Measurements from ENCODE around the gene SMURF1.
"Not testable (repeated sequence)": the region's sequence is repeated elsewhere in the genome, so short reads cannot be mapped to it uniquely, and the experiment has no call there.

Gene SMURF1

DNA sequence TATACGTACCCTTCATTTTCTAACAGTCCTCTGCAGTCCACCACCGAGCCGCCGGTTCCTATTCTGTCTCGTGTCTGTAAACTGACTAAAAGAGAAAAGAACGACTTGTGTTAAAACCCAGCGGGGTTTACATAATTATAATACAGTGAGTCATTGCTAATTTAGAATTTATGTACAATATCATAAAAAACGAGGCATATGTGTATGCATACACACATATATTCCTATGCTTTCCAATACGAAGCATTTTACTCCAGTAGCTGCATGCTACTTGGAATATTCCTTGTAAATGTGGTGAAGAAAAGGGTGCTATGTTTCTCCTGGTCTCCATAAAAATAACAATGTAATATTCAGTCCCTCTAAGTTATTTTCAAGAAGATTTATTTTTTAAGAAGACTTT lies 89.1 kb downstream of the SMURF1 start:
- no peak for DNase-seq (ENCODE audit: low read depth in 2 of 2)

DNA sequence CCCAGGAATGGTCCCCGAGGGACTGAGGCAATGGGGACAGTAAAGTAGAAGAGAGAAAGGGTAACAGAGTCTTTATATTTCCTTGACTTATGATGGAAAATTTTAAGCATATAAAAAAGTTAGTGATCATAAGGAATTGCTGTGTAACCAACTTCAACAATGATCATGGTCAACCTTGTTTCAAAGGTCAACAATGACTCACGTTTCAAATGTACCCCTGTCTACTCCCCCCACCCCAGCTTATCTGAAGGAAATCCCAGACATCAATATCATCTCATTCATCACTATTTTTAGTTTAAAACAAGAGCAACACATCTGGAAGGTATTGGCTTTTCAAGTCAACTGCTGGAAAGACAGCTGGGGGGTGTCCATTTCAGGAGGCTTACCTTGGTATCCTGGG lies 92.9 kb downstream of the SMURF1 start:
- DNase-seq (ENCODE audit: low read depth in 2 of 2), result no peak

- DNase-seq (ENCODE audit: low read depth in 2 of 2), result no peak
These were observed 96.3 kb downstream of the SMURF1 start for GRCh38 chr7:99047526-99048077.

GRCh38 chr7:99046722-99047121 lies 97.2 kb downstream of the SMURF1 start:
- no peak for DNase-seq (ENCODE audit: low read depth in 2 of 2)

DNA sequence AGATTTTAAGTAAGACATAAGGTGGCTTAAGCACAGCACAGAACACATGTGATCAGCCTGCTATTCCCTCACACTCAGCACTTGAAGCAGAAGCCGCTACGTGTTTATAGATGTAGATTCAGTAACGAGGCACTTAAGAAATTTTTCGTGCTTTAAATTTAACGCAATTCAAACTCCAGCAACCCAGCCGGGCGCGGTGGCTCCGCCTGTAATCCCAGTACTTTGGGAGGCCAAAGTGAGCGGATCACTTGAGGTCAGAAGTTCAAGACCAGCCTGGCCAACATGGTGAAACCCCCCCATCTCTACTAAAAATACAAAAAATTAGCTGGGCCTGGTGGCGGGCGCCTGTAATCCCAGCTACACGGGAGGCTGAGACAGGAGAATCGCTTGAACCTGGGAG lies 97.6 kb downstream of the SMURF1 start:
- DNase-seq (ENCODE audit: low read depth in 2 of 2), result not testable (repeated sequence)

GRCh38 chr7:99044858-99045257 lies 99.0 kb downstream of the SMURF1 start:
- DNase-seq (ENCODE audit: low read depth in 2 of 2), result not testable (repeated sequence)

DNA sequence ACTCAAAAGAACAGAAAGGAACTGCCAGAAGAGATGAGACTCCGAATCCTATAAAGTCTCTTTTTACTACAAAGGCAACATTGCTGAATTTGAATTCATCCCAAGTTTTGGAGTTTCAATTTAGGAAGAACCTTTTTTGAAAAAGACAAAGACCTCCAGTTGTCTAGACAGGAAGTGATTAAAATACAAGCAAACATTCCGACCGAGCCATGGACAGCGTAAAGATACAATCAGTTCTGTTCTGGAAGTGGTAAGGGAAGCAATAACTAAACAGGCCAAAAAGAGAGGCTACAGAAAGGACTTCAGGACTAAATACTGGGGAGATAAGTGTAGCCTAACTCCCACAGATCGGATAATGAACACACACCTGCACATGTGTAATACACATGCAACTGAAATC lies 101.0 kb downstream of the SMURF1 start:
- DNase-seq (ENCODE audit: low read depth in 2 of 2), result no peak

DNA sequence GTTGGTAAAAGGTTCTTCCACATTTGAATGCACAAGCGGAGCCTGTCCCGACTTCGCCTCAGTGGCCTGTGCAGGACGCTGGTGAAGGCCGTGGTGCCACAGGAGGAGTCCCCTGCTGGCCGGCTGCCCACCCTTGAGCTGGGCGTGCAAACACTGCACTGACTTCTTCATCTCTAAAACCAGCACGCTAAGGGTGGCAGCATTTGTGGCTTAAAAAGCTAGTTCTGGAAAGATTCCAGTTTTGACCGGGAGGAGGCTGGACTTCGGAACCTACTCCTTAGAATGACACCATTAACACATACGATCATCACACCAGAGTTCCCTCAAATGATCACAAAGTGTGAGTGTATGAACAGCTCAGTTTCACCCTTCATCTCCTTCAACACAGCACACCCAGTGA lies 102.4 kb downstream of the SMURF1 start:
- no peak for DNase-seq (ENCODE audit: low read depth in 2 of 2)

DNA sequence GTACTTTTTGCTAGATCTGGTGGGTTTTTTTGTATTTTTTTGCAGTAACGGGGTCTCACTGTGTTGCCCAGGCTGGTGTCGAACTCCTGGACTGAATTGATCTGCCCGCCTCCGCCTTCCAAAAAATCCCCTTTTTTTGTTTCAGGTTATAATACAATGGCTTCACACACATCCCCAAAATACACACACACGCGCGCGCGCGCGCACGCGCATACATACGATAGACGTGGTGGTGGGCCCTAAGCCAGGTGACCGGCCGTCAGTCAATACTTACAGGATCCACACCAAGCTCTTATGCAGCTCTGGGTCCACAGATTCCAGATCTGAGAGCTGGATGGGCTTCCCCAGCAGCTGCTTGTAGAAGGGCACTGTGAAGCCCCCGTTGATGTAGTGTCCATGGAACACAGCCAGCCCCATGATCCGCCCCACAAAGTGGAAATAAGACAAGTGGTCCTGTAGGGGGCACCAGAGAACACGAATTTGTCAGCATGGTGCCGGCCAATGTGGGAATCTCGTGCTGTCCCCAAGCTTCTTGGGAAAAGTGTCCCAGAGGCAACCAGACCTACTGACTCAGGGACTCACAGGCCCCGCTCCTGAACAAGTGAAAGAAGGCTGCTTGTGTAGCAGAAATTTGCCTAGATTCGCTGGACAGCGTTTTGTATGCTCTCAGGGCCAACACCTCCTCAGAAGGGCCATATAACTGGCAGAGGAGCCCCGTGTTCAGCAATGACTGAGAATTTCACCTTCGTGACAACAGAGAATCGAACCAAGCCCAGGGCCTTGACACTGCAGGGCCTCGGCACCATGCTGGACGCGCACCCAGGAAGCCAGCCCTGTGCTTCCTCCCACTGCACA lies 103.6 kb downstream of the SMURF1 start:
- DNase-seq (ENCODE audit: low read depth in 2 of 2), result peak; percentile 25 to 32

DNA sequence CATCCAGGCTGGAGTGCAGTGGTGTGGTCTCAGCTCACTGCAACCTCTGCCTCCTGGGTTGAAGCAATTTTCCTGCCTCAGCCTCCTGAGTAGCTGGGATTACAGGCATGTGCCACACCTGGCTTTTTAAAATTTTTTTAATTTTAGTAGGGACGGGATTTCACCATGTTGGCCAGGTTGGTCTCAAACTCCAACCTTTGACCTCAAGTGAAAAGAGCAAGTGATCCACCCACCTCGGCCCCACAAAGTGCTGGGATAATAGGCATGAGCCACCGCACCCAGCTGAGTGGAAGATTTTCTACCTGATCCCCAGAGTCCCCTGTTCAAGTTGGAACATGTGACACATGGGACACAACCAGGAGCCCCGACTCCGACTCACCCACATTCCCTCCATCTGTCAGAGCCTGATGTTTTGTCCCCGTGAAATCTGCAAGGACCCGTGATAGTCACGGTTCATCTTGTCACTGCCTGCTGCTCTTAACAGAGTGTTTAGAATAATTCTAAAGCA lies 104.5 kb downstream of the SMURF1 start:
- DNase-seq (ENCODE audit: low read depth in 2 of 2), result no peak

GRCh38 chr7:99038086-99038855 lies 105.6 kb downstream of the SMURF1 start:
- DNase-seq (ENCODE audit: low read depth in 2 of 2), result no peak

GRCh38 chr7:99037327-99037940 lies 106.5 kb downstream of the SMURF1 start:
- DNase-seq (ENCODE audit: low read depth in 2 of 2), result no peak

GRCh38 chr7:99036546-99037111 lies 107.3 kb downstream of the SMURF1 start:
- no peak for DNase-seq (ENCODE audit: low read depth in 2 of 2)

GRCh38 chr7:99035723-99036545 lies 108.0 kb downstream of the SMURF1 start:
- DNase-seq (ENCODE audit: low read depth in 2 of 2), result no peak

GRCh38 chr7:99034932-99035722 lies 108.8 kb downstream of the SMURF1 start:
- DNase-seq (ENCODE audit: low read depth in 2 of 2), result no peak

DNA sequence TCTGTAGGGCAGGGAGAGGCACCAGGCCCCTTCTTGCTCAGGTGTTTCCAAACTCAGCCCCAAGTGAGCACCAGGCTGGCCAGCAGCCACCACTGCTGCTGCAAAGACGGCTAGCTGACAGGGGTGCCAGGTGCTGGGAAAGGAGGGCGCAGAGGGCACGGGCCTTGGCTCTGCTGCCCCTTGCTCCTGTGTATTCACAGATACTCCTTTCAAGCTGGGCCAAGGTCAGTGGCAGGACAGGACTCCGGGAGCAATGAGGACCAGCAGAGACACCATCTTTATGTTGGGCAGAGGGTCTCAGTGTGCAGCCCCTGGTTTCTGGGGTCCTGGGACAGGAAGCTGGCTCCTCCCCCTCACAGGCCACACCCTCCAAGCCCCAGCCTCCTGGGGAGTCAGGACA lies 110.1 kb downstream of the SMURF1 start:
- no peak for DNase-seq (ENCODE audit: low read depth in 2 of 2)

- DNase-seq (ENCODE audit: low read depth in 2 of 2), result no peak
These were observed 111.0 kb downstream of the SMURF1 start for GRCh38 chr7:99032928-99033327.

DNA sequence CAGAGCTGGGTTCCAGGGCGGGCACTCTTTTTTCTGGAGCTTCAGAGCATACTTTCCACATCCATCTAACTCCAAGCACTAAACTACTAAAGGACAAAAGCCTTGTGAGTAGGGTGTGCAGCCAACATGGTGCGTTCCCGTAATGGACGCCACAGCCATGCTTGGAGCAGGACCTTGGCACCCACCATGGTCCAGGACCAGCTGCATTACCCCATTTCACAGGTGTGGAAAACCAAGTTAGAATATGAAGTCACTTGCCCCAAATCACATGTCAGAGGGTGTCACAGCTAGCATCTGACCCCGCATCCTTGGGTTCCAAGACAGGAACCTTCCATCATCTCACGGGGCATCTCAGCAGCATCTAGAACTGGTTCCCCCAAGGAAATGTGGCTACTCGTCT lies 112.4 kb downstream of the SMURF1 start:
- no peak for DNase-seq (ENCODE audit: low read depth in 2 of 2)

DNA sequence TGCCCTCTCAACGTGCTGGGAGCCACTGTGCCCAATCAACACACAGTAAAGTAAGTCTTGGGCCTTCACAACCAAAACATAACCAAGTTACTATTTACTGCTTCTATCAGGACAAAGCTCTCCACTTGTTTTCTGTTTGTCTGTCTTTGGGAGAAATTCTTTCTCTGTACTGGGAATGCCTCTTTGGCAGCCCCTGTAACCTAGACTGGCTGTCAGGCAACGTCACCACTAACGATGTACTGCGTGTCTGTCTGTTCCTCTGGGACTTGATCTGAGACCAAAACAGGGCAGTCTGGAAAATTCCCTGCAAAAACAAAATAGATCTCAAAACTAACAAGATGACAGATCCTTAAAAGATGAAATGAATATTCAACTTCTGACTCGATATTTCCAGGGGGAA lies 113.0 kb downstream of the SMURF1 start:
- no peak for DNase-seq (ENCODE audit: low read depth in 2 of 2)

DNA sequence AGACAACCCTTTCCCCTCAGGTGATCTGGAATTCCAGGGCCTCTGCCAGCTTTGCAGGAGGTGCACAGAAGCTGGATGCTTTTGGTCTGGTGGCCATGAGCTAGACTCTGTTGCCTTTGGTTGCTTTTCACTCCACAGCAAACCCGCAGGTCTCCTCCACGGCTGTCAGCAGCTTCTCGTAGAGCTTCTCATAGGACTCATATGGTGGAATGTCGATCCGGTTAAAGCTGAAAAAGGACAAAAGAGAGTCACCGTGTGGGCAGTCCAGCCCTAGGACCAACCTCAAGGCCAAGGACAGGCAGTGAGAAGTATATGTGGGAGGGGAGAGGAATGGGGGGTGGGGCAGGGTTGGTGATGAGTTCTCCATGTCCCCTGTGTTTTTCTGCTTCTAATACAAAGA lies 113.5 kb downstream of the SMURF1 start:
- no peak for DNase-seq (ENCODE audit: low read depth in 2 of 2)
